Fibroblast of skin of right quadriceps (primary cell): Measurements from ENCODE around the gene TRIM15.
"Not testable (repeated sequence)": the region's sequence is repeated elsewhere in the genome, so short reads cannot be mapped to it uniquely, and the experiment has no call there.

Source experiments
- DNase-seq: peaks from one replicate; pipeline ENCODE4 v3.0.0-alpha.2; 2013

The TRIM15 gene

GRCh38 chr6:30163918-30164654 is 740 bp downstream of the TRIM15 start:
- no peak for DNase-seq

DNA sequence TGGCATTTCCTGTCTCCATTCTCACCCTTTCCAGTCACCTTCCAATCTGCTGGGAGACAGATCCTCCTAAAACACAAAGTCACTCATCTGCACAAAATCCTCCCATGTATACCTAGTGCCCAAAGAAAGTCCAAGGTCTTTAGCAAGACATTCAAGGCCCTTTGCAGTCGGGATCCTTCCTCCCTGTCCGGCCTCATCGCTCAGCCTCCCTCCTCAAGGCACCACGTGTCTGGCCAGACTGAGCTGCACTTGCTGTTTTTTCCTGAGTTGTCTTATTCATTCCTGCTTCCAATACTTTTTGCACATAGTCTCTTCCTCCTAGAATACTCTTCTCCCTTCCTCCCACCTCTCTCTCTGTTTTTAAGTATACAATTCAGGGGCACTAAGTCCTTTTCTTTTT is 1.4 kb downstream of the TRIM15 start:
- no peak for DNase-seq

- not testable (repeated sequence) for DNase-seq
Observed at GRCh38 chr6:30165238-30165637, 1.9 kb downstream of the TRIM15 start.

- no peak for DNase-seq
Observed at GRCh38 chr6:30167101-30167500, 3.8 kb downstream of the TRIM15 start.

DNA sequence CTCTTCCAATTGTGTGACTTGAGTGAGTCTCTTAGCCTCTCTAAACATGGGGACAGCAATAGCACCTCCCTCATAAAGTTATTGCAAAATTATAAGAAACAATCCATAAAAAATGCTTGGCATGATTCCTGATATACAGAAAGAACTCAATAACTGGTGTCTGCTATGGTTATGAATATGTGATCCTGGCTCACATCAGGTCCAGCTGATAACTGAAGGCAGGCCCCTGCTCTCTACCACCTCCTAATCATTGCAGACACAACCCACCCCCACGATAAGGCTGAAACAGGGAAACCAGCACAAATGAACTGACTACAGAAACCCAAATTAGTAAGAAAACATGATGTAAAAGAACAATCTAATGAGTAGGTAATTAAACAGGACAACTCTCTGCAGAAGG is 5.4 kb downstream of the TRIM15 start:
- DNase-seq: no peak

DNA sequence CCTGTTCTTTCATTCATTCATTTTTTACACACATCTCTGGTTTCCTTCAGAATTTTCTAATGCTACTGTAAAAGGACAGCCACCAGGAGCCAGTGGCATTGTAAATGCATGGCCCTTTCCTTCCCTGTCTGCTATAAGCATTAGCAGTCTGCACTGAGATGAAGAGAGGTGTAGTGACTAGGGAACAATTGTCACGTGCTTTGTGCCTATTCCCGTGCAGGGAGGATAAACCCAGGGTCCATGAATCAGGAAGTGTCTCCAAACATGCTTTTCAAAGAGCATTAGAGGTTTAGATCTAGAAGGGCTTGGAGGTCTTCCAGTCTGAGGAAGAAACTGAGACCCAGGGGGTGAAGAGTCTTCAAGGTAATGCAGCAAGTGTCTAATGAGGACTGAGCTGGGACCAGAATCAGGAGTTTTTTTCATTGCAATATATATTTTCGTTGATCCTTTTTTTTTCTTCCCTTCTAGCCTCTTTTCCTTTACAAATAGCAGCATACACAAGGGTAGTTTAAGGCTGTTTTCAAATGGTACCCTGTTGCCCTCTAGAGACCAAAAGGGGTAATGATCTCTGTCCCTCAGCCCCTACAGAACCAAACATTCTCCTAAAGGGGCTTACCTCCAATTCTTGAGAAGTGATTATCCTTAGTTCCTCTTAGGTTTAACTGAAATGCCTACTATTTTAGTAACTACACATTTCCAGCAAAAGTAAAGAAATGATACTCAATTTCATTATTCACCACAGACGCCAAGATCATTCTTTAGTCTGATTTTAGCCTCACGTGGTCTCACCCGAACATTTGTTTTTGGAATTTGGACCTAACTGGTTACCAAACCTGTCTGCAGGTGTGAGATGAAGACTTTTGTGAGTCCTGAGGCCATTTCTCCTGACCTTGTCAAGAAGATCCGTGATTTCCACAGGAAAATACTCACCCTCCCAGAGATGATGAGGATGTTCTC is 6.6 kb downstream of the TRIM15 start:
- DNase-seq: peak; percentile 54

DNA sequence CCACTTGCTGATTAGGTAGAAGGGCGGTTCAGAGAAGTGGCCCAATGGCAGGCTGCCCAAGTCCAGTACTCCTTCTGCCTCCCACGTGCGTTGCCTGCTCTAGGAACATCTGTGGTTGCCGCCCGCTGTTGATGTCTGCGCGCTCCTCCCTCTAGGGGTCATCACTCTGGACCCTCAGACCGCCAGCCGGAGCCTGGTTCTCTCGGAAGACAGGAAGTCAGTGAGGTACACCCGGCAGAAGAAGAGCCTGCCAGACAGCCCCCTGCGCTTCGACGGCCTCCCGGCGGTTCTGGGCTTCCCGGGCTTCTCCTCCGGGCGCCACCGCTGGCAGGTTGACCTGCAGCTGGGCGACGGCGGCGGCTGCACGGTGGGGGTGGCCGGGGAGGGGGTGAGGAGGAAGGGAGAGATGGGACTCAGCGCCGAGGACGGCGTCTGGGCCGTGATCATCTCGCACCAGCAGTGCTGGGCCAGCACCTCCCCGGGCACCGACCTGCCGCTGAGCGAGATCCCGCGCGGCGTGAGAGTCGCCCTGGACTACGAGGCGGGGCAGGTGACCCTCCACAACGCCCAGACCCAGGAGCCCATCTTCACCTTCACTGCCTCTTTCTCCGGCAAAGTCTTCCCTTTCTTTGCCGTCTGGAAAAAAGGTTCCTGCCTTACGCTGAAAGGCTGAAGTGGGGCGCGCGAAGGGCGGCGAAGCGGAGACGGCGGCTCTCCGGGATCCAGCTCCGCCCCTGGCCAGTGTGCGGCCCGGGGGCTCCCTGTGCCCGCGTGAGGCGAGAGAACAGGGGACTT is 8.5 kb downstream of the TRIM15 start:
- DNase-seq: no peak

GRCh38 chr6:30172681-30173080 is 9.3 kb downstream of the TRIM15 start:
- DNase-seq: no peak

GRCh38 chr6:30175765-30176164 is 12.4 kb downstream of the TRIM15 start:
- no peak for DNase-seq

GRCh38 chr6:30178837-30179236 is 15.5 kb downstream of the TRIM15 start:
- no peak for DNase-seq

DNA sequence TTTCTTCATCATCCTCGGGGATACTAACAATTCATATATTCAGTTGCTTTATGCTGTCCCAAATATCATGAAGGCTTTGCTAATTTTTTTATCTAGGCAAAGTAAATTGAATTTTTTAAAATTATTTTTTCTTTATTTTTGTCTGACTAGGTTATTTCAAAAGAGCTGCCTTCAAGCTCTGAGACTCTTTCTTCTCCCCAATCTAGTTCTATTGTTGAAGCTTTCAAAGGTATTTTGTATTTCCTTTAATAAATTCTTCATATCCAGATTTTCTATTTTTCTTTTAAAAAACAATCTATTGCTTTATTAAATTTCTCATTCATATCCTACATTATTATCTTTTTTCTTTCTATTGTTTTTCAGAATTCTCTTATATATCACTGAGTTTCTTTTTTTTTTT is 16.8 kb downstream of the TRIM15 start:
- no peak for DNase-seq

DNA sequence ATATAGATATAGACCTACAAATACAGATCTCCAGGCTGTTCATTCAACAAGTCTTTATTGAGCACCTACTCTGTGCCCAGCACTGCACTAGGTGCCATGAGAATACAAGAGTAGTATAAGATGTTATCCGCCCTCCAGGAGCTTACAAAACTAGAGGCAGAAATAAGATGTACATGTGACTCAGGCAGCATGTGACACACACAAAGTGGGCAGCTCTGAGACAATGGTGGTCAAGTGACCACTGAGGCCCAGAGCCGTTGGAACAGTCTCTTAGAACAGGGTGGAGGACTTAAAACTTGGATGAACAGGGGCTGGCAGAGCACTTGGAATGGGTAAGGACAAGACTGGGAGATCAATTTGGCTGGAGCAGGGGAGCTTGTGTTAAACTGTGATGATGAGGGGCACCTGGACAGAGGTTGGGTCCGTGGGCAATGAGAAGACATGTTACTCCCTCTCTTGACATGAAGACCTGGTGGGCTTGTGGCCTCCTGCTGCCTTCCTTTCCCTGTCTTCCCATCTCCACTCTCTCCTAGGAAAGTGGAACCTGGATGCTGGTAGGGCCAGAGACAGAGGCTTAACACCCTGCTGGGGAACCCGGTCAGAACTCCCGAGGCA is 21.2 kb downstream of the TRIM15 start:
- DNase-seq: no peak

DNA sequence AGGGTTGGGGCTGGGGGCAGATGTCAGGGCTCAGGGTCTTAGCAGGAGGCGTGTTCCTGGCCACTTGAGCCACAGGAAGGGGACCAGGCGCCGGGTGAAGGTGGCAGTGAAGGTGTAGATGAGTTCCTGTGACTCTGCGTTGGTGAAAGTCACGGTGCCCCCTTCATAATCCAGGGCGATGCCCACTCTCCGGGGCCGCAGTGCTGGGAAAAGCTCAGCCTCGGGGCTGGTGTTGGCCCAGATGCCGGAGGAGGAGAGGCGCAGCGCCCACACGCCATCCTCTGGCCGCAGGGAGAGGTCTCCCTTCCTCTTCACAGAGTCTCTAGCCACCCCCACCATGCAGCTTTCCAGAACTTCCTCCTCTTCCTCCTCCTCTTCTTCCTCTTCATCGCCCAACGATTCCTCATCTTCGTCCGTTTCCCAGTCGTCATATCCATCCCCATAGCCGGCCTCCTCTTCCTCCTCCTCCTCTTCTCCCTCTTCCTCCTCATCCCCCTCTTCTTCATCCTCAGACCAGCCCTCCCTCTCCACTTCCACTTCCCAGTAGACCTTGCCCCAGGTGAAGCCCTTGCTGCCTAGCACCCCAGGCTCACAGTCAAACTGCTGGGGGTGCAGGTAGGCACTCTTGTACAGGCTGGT is 22.6 kb downstream of the TRIM15 start:
- DNase-seq: no peak

GRCh38 chr6:30188541-30188940 is 25.2 kb downstream of the TRIM15 start:
- DNase-seq: no peak

DNA sequence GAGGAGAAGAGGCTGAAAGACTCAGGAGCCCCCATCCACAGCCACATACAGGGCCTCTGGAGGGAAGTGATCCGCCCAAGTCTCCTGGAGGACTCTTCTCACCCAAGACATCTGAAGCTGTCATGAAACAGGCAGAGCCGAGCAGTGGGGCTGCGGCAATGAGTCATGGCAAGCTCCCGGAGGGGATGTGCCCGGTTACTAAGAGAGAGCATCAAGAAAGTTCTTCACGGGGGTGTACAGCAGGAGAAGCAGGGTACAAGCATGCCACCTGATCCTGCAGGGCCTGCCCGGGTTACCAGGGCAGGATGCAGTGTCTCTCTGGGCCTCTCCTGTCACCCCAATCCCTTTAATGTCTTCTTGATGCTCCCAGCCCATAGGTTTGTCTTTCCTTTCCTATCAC is 28.7 kb downstream of the TRIM15 start:
- DNase-seq: no peak

GRCh38 chr6:30194797-30195690 is 31.7 kb downstream of the TRIM15 start:
- no peak for DNase-seq

DNA sequence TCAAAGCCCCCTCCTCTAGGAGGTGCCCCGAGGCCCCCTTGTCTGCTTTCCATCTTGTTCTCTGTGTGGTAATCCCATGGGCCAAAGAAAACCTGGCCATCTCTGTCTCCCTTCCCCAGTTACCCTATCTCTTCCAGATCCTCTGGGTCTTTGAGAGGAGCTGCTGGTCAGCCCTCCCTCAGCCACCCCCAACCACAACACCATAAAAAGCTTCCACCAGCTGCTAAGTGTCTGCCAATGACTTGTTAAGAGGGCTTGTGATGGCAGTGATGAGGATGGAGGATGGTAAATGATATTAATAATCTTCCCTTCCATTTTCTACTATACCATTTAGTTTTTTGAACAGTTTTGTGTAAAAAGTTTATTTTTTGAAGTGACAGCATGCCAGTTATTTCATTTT is 32.6 kb downstream of the TRIM15 start:
- no peak for DNase-seq

GRCh38 chr6:30196376-30196775 is 33.0 kb downstream of the TRIM15 start:
- no peak for DNase-seq

- DNase-seq: no peak
Observed at GRCh38 chr6:30198166-30199084, 35.1 kb downstream of the TRIM15 start.
